Kidney (tissue), 14 donors: ENCODE data around the gene LHFPL6. TPM values are rescaled to one million over a fixed set of nuclear protein-coding genes. Genes with fewer than 3 reads are reported as not detected.

Source experiments
- DNase-seq, 5 donors: peaks; one replicate each; pipeline ENCODE4 v3.0.0-alpha.2; 2013 to 2020
- FAIRE-seq: peaks from 2 replicates; lab custom pipeline; 2012; peaks lifted over from hg19 to GRCh38; lab: Jason Lieb, UNC
- H3K27ac ChIP-seq, 2 donors: one replicate each; pipeline ENCODE4 v1.7.0; 2013; ENCODE audit warnings: low read depth in 2 of 2, low read length in 2 of 2, inconsistent platforms in 1 of 2
- H3K27me3 ChIP-seq: one replicate; pipeline ENCODE4 v1.7.1; 2013; ENCODE audit warnings: low read length, inconsistent platforms; ENCODE audit not compliant: control insufficient read depth, insufficient read depth
- H3K36me3 ChIP-seq, 3 donors: one replicate each; pipeline versions ENCODE4 v1.7.0 to v1.7.1; 2013; ENCODE audit warnings: low read length in 3 of 3, control low read depth in 1 of 3, inconsistent platforms in 1 of 3; ENCODE audit not compliant: insufficient read depth in 3 of 3, control insufficient read depth in 2 of 3
- H3K4me1 ChIP-seq, 3 donors: one replicate each; pipeline versions ENCODE4 v1.7.0 to v1.7.1; 2013; ENCODE audit warnings: low read length in 3 of 3, inconsistent platforms in 1 of 3, low read depth in 1 of 3; ENCODE audit not compliant: control insufficient read depth in 2 of 3, insufficient read depth in 2 of 3
- H3K4me3 ChIP-seq, 3 donors: one replicate each; pipeline versions ENCODE4 v1.7.0 to v1.8.1; 2013; ENCODE audit warnings: low read length in 3 of 3, control low read depth in 1 of 3, inconsistent platforms in 1 of 3
- H3K9ac ChIP-seq, 3 donors: one replicate each; pipeline versions ENCODE4 v1.7.0 to v1.7.1; 2013; ENCODE audit warnings: low read length in 3 of 3, control low read depth in 1 of 3, inconsistent platforms in 1 of 3
- H3K9me3 ChIP-seq, 3 donors: one replicate each; pipeline versions ENCODE4 v1.7.0 to v1.7.1; 2013; ENCODE audit warnings: low read length in 3 of 3, control low read depth in 1 of 3, inconsistent platforms in 1 of 3; ENCODE audit not compliant: control insufficient read depth in 2 of 3, insufficient read depth in 1 of 3
- CTCF ChIP-seq: IDR thresholded peaks from 3 replicates; pipeline ENCODE4 v1.5.1; 2012; ENCODE audit warnings: mild to moderate bottlenecking, moderate library complexity, borderline replicate concordance; ENCODE audit not compliant: insufficient read depth; ENCODE audit errors: extremely low read depth
- intact Hi-C: fragments of 100-400 bp; cut with DNase I; formaldehyde crosslinking; loops from one replicate; pipeline ENCODE4 v1.11.1; 2022
- polyA plus RNA-seq: library from polyadenylated mRNA; stranded (reverse); fragments of 350-450 nt; fragmentation: Illumina TruSeq; extraction: RNeasy Lipid Tissue Mini Kit (QIAGEN cat#74804); gene quantifications from one replicate; pipeline ENCODE4 v1.2.3, GENCODE V29; 2014; ENCODE audit warnings: low read depth, low replicate concordance; ENCODE audit not compliant: insufficient read depth
- total RNA-seq: library from RNA; stranded (reverse); fragmentation: NEBNext Ultra II Directional; extraction: Animal tissue kit (Norgen Biotek cat#: 25700); gene quantifications from one replicate; pipeline ENCODE4 v1.2.1, GENCODE V29; 2021
- donor health status: control.
- donor health status: control.
- donor health status: control.
- donor health status: control.
- donor health status: control.
- donor health status: DM: yes; HTN: yes; CAD: no.
- donor health status: Normal renal cell carcinoma (clear cell type).

The LHFPL6 gene
- total and polyA plus RNA-seq, 2 donors from 2014 or later: 33.0 to 59.2 TPM

GRCh38 chr13:39363382-39363772 is 239.6 kb downstream of the LHFPL6 start:
- intact Hi-C loops: no loop called here
- Histone ChIP-seq H3K36me3 (no peaks in the 10 kb centered on the region), H3K9me3 (no peaks in the 10 kb centered on the region), H3K9ac (no peak overlapping the region), H3K4me1 (peaks cover 0 to 5% (median 2%) of the 10 kb centered on the region in 3 donors), H3K27me3 (no peaks in the 10 kb centered on the region), H3K4me3 (no peak overlapping the region), H3K27ac (no peak overlapping the region)
- no peak for FAIRE-seq
- no peak for DNase-seq
- TF ChIP-seq CTCF: no peak

GRCh38 chr13:39362652-39363381 is 240.2 kb downstream of the LHFPL6 start:
- H3K9ac ChIP-seq: no peak overlapping the region
- TF ChIP-seq CTCF: no peak
- no peaks in the 10 kb centered on the region for H3K9me3 ChIP-seq
- H3K27me3 ChIP-seq: no peaks in the 10 kb centered on the region
- intact Hi-C loops: no loop called here
- FAIRE-seq: no peak
- DNase-seq: no peak
- peaks cover 0 to 5% (median 2%) of the 10 kb centered on the region in 3 donors for H3K4me1 ChIP-seq
- no peaks in the 10 kb centered on the region for H3K36me3 ChIP-seq
- H3K4me3 ChIP-seq: no peak overlapping the region
- H3K27ac ChIP-seq: no peak overlapping the region

- DNase-seq (no peak), FAIRE-seq (no peak)
- Histone ChIP-seq H3K27ac (no peak overlapping the region), H3K9me3 (no peaks in the 10 kb centered on the region), H3K9ac (no peak overlapping the region), H3K27me3 (no peaks in the 10 kb centered on the region), H3K4me1 (no peaks in the 10 kb centered on the region), H3K36me3 (no peaks in the 10 kb centered on the region), H3K4me3 (no peak overlapping the region)
- intact Hi-C loops: no loop called here
- TF ChIP-seq CTCF: no peak
These were observed 249.0 kb downstream of the LHFPL6 start for GRCh38 chr13:39353988-39354387.
